Measurements from ENCODE around the gene PPP2R5C.

The PPP2R5C gene

GRCh38 chr14:101893759-101894158 lies 132.2 kb downstream of the PPP2R5C start:
- Histone ChIP-seq H3K27me3 (no peaks in the 10 kb centered on the region), H3K4me2 (no peak overlapping the region), H4K20me1 (peaks cover 7% of the 10 kb centered on the region; the same call in 1 of the 2 replicates), H3K4me1 (peaks cover 16% of the 10 kb centered on the region), H3K36me3 (peaks cover 99% of the 10 kb centered on the region), H3K9ac (0 out of 2 replicates have a peak overlapping the region, but pooled peaks have one; percentile 37), H3K9me3 (no peaks in the 10 kb centered on the region), H3K27ac (no peak overlapping the region), H3K4me3 (no peak overlapping the region)
- TF ChIP-seq Cebpa-rat (IDR thresholded peaks at IDR 0.05): no peak

GRCh38 chr14:101894365-101895081 lies 133.0 kb downstream of the PPP2R5C start:
- Histone ChIP-seq H3K27ac (peak overlapping the region; percentile 18; the same call in 1 of the 2 replicates), H4K20me1 (peaks cover 14% of the 10 kb centered on the region; the same call in 1 of the 2 replicates), H3K9ac (no peak overlapping the region), H3K4me2 (no peak overlapping the region), H3K9me3 (no peaks in the 10 kb centered on the region), H3K36me3 (peaks cover 99% of the 10 kb centered on the region), H3K27me3 (no peaks in the 10 kb centered on the region), H3K4me3 (no peak overlapping the region), H3K4me1 (peaks cover 8% of the 10 kb centered on the region)
- no peak for TF ChIP-seq Cebpa-rat (IDR thresholded peaks at IDR 0.05)

- Histone ChIP-seq H3K9ac (no peak overlapping the region), H3K27me3 (no peaks in the 10 kb centered on the region), H3K4me1 (0 out of 2 replicates have a peak, but pooled peaks cover under 1% of the 10 kb centered on the region), H3K4me2 (no peak overlapping the region), H3K4me3 (no peak overlapping the region), H4K20me1 (peaks cover 20% of the 10 kb centered on the region), H3K36me3 (peaks cover 99% of the 10 kb centered on the region), H3K9me3 (no peaks in the 10 kb centered on the region), H3K27ac (no peak overlapping the region)
- TF ChIP-seq Cebpa-rat (IDR thresholded peaks at IDR 0.05): peak; percentile 92; the same call in 1 of the 2 replicates
Measured at GRCh38 chr14:101895256-101895655, 133.7 kb downstream of the PPP2R5C start.

GRCh38 chr14:101897326-101897725 lies 135.8 kb downstream of the PPP2R5C start:
- peaks cover 100% of the 10 kb centered on the region for H3K36me3 ChIP-seq
- no peak for TF ChIP-seq Cebpa-rat (IDR thresholded peaks at IDR 0.05)
- H3K4me2 ChIP-seq: no peak overlapping the region
- H3K4me1 ChIP-seq: no peaks in the 10 kb centered on the region
- no peak overlapping the region for H3K4me3 ChIP-seq
- no peak overlapping the region for H3K27ac ChIP-seq
- H4K20me1 ChIP-seq: peaks cover 32% of the 10 kb centered on the region
- no peaks in the 10 kb centered on the region for H3K9me3 ChIP-seq
- H3K27me3 ChIP-seq: no peaks in the 10 kb centered on the region
- no peak overlapping the region for H3K9ac ChIP-seq

- H3K4me3 ChIP-seq: no peak overlapping the region
- no peaks in the 10 kb centered on the region for H3K4me1 ChIP-seq
- no peak overlapping the region for H3K9ac ChIP-seq
- no peaks in the 10 kb centered on the region for H3K9me3 ChIP-seq
- no peak for TF ChIP-seq Cebpa-rat (IDR thresholded peaks at IDR 0.05)
- no peaks in the 10 kb centered on the region for H3K27me3 ChIP-seq
- H3K4me2 ChIP-seq: no peak overlapping the region
- H4K20me1 ChIP-seq: peaks cover 42% of the 10 kb centered on the region
- no peak overlapping the region for H3K27ac ChIP-seq
- H3K36me3 ChIP-seq: peaks cover 100% of the 10 kb centered on the region
Measured at GRCh38 chr14:101898416-101898815, 136.9 kb downstream of the PPP2R5C start.

GRCh38 chr14:101899263-101899662 lies 137.8 kb downstream of the PPP2R5C start:
- H3K4me1 ChIP-seq: no peaks in the 10 kb centered on the region
- H3K4me3 ChIP-seq: no peak overlapping the region
- no peak overlapping the region for H3K4me2 ChIP-seq
- H3K27me3 ChIP-seq: no peaks in the 10 kb centered on the region
- H4K20me1 ChIP-seq: peaks cover 48% of the 10 kb centered on the region
- H3K9ac ChIP-seq: 0 out of 2 replicates have a peak overlapping the region, but pooled peaks have one; percentile 27
- H3K9me3 ChIP-seq: no peaks in the 10 kb centered on the region
- TF ChIP-seq Cebpa-rat (IDR thresholded peaks at IDR 0.05): no peak
- H3K27ac ChIP-seq: no peak overlapping the region; the same call in 1 of the 2 replicates
- H3K36me3 ChIP-seq: peaks cover 100% of the 10 kb centered on the region

GRCh38 chr14:101900253-101900652 lies 138.7 kb downstream of the PPP2R5C start:
- peaks cover 100% of the 10 kb centered on the region for H3K36me3 ChIP-seq
- no peak overlapping the region for H3K9ac ChIP-seq
- no peak overlapping the region for H3K27ac ChIP-seq
- no peak overlapping the region for H3K4me3 ChIP-seq
- TF ChIP-seq Cebpa-rat (IDR thresholded peaks at IDR 0.05): no peak
- H4K20me1 ChIP-seq: peaks cover 58% of the 10 kb centered on the region
- no peak overlapping the region for H3K4me2 ChIP-seq
- H3K27me3 ChIP-seq: no peaks in the 10 kb centered on the region
- no peaks in the 10 kb centered on the region for H3K9me3 ChIP-seq
- H3K4me1 ChIP-seq: no peaks in the 10 kb centered on the region

GRCh38 chr14:101903111-101903561 lies 141.6 kb downstream of the PPP2R5C start:
- Histone ChIP-seq H3K9ac (no peak overlapping the region), H3K4me2 (no peak overlapping the region), H3K9me3 (no peaks in the 10 kb centered on the region), H3K4me3 (no peak overlapping the region), H3K27ac (no peak overlapping the region), H3K27me3 (no peaks in the 10 kb centered on the region), H3K4me1 (no peaks in the 10 kb centered on the region), H3K36me3 (peaks cover 100% of the 10 kb centered on the region), H4K20me1 (peaks cover 86% of the 10 kb centered on the region)
- TF ChIP-seq Cebpa-rat (IDR thresholded peaks at IDR 0.05): no peak

GRCh38 chr14:101905614-101906013 lies 144.1 kb downstream of the PPP2R5C start:
- H3K27ac ChIP-seq: no peak overlapping the region
- peaks cover 100% of the 10 kb centered on the region for H3K36me3 ChIP-seq
- no peak for TF ChIP-seq Cebpa-rat (IDR thresholded peaks at IDR 0.05)
- H3K4me2 ChIP-seq: no peak overlapping the region
- no peaks in the 10 kb centered on the region for H3K4me1 ChIP-seq
- H4K20me1 ChIP-seq: peaks cover 89% of the 10 kb centered on the region
- no peak overlapping the region for H3K9ac ChIP-seq
- no peak overlapping the region for H3K4me3 ChIP-seq
- no peaks in the 10 kb centered on the region for H3K9me3 ChIP-seq
- no peaks in the 10 kb centered on the region for H3K27me3 ChIP-seq

- no peaks in the 10 kb centered on the region for H3K27me3 ChIP-seq
- no peak overlapping the region for H3K4me3 ChIP-seq
- no peak overlapping the region for H3K27ac ChIP-seq
- H3K4me1 ChIP-seq: no peaks in the 10 kb centered on the region
- no peak overlapping the region for H3K4me2 ChIP-seq
- H3K9me3 ChIP-seq: no peaks in the 10 kb centered on the region
- no peak for TF ChIP-seq Cebpa-rat (IDR thresholded peaks at IDR 0.05)
- no peak overlapping the region for H3K9ac ChIP-seq
- peaks cover 94% of the 10 kb centered on the region for H4K20me1 ChIP-seq
- H3K36me3 ChIP-seq: peaks cover 100% of the 10 kb centered on the region
Measured at GRCh38 chr14:101906645-101907044, 145.1 kb downstream of the PPP2R5C start.

Data from BLaER1 (cell line).